ENCODE measurements around the gene HLA-DRA.
A peak's percentile ranks its signal among the peaks of the same experiment; 100 is the strongest.
"Not testable (repeated sequence)": the region's sequence is repeated elsewhere in the genome, so short reads cannot be mapped to it uniquely, and the experiment has no call there.

HLA-DRA gene

DNA sequence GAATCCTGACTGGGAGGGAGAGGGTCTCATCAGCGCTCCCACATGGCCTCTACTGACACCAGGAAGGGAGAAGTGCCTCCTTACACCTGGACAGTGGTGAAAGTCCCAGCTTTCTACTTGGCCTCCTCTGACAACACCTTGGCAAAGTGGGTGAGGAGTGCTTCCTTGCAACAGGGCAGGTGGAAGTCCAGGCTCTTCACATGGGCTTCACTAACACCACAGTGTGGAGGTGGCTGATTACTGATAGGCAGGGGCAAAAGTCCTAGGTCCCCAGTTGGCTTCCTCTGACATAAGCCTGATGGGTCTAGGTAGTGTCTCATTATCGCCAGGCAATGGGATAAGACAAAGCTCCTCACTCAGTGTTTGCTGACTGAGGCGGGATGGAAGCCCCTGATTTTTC, 9.5 kb upstream of the HLA-DRA start:
- DNase-seq (ENCODE audit: insufficient read length, low spot score) (no peak), FAIRE-seq (no peak)

DNA sequence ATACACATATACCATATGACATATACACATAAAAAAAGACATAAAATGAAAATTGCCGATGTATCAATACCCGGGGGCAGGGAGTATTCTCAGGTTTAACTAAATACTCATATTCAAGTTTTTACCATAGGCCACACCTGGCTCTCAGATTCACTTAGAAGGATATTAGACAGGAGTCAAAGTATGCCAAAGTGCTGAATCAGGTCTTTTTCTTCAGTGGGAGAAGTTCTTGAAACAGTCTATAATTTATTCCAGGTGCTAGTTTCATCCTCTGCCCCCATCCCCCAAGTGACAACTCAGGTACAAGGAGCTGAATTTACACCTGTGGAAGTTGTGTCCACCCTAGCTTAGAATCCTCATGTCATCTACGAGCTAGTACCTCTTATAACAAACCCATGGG, 8.5 kb upstream of the HLA-DRA start:
- FAIRE-seq (no peak), DNase-seq (ENCODE audit: insufficient read length, low spot score) (no peak)

DNA sequence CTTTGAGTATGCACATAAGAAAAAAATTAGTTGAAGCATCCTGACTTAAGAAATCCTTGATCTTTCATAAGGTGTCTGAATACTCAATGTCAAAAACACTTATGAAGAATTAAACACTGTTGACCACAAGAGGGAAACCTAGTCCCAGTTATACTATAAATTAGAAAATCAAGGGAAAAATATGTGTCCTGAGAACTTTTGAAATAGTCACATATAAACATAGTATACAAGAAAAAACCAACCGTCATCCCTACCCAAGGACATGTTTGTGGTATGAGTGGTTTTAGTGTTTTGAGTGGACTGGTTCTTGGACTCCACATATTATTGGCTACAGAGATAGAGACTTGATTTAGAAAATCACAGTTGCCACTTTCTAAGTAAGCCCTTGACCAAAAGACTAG, 7.6 kb upstream of the HLA-DRA start:
- FAIRE-seq (peak; percentile 37), DNase-seq (ENCODE audit: insufficient read length, low spot score) (no peak)

DNA sequence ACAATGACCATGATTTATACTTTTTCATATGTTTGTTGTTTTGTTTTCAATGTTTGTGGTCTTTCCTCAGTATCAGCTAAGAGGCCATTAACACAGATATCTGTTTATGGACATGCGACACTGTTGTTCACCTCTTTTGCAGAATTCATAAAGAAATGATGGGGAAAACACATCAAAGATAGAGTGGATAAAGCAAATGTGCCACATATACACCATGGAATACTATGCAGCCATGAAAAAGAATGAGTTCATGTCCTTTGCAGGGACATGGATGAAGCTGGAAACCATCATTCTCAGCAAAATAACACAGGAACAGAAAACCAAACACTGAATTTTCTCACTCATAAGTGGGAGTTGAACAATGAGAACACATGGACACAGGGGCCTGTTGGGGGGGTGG, 5.7 kb upstream of the HLA-DRA start:
- DNase-seq (ENCODE audit: insufficient read length, low spot score); FAIRE-seq: not testable (repeated sequence)

DNA sequence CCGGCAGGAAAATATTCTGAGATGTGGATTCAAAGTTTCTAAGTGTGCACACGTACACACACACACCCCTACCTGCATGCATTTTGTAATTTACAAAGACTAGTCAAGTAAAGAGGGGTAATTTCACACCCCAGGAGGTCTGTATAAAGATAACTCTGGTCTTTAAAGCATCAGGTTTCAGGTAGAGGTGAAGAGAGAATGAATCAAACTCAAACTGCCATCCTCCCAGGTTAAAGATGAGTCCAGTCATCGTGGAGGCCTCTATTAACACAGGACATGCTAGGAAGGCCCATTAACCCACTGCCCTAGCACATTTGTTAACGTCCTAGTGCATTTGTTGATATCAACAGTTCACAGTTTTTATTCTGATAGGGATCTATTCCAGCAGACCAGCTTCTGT, 3.5 kb upstream of the HLA-DRA start:
- no peak for FAIRE-seq

DNA sequence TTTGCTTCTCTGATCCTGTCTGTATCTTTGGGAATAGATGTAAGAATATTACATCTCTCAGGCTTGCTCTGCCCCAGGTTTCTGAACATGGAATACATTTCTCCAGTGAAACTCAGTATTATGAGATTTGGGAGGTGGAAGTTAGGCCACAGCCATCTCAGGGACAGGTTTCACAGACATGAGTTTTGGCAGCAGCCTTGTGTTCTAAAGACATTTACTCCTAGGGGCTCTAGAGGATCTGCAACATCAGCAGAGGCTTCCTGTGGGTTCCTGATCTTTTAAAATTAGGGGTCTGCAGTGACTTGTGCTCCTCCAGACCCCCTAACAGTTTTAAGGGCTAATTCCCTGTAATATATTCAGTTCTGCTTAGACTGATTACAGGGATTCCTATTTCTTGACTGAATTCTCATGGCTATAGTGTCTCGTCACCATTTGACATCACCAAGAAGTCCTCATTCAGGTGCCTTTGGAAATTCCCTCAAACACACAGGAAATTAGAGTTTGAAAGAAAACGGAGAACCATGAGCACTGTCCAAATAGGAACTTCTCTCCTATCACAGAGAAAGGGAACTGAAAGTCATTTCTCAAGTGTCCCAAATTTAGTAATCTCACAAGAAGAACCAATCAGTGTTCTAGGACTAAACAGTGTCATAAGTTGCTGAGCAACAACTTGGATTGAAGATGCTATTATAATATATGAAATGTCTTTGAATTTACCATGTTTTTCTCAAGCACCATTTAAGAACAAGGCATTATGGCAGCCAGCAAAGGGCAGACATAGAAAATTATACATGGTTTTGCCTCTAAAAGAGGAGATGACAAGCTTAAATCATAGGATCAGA, 2.5 kb upstream of the HLA-DRA start:
- FAIRE-seq (peak; percentile 98), DNase-seq (ENCODE audit: insufficient read length, low spot score) (peak; percentile 30)

More for the DNA sequence above, 3.5 kb upstream of the HLA-DRA start:
- DNase-seq (ENCODE audit: insufficient read length, low spot score) = no peak

DNA sequence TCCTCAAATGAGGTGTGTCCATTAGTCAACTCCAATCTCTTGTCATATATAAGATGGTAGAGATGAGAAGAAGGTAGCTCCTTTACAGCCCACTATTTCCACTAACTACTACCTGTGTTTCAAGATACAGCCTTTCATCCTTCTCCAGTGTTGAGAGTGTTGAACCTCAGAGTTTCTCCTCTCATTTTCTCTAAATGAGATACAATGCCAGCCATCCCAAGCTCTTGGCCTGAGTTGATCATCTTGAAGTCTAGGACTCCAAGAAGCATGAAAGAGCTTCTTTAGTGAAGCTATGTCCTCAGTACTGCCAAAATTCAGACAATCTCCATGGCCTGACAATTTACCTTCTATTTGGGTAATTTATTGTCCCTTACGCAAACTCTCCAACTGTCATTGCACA, 548 bp upstream of the HLA-DRA start:
- DNase-seq (ENCODE audit: insufficient read length, low spot score) (no peak), FAIRE-seq (no peak)

DNA sequence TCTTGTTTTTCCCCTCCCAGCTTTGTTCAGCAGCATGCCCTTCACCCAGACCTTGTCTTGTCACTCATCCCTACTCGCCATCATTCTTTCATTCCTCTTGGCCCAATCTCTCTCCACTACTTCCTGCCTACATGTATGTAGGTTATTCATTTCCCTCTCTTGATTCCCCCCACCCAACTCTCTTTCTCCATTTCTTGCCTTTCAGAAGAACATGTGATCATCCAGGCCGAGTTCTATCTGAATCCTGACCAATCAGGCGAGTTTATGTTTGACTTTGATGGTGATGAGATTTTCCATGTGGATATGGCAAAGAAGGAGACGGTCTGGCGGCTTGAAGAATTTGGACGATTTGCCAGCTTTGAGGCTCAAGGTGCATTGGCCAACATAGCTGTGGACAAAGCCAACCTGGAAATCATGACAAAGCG, 2.6 kb downstream of the HLA-DRA start:
- FAIRE-seq (peak; percentile 67), DNase-seq (ENCODE audit: insufficient read length, low spot score) (no peak)

DNA sequence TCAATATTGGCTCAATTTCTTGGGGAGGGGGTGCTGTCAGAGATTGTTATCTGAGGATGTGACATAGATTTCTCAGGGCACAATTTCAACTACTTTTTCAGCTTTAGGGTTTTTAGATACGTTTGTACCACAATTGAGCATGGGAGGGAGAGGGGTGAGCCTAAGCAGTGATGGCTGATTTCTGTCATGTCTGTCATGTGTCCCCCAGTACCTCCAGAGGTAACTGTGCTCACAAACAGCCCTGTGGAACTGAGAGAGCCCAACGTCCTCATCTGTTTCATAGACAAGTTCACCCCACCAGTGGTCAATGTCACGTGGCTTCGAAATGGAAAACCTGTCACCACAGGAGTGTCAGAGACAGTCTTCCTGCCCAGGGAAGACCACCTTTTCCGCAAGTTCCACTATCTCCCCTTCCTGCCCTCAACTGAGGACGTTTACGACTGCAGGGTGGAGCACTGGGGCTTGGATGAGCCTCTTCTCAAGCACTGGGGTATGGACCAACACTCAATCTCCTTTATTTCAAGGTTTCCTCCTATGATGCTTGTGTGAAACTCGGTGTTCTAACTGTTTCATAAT, 3.4 kb downstream of the HLA-DRA start:
- FAIRE-seq = peak; percentile 45
- DNase-seq (ENCODE audit: insufficient read length, low spot score) = no peak

DNA sequence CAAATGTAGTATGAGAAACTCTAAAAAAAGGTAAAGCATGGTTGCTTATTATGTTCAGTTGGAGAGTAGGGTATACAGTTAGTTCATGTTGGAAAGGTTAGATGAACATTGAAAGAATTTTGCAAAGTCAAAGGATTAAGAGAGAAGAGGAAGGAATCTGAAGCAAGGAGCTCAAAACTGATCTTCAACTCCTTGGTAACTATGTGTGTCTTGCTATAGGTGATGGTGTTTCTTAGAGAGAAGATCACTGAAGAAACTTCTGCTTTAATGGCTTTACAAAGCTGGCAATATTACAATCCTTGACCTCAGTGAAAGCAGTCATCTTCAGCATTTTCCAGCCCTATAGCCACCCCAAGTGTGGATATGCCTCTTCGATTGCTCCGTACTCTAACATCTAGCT, 4.7 kb downstream of the HLA-DRA start:
- FAIRE-seq (no peak), DNase-seq (ENCODE audit: insufficient read length, low spot score) (no peak)

DNA sequence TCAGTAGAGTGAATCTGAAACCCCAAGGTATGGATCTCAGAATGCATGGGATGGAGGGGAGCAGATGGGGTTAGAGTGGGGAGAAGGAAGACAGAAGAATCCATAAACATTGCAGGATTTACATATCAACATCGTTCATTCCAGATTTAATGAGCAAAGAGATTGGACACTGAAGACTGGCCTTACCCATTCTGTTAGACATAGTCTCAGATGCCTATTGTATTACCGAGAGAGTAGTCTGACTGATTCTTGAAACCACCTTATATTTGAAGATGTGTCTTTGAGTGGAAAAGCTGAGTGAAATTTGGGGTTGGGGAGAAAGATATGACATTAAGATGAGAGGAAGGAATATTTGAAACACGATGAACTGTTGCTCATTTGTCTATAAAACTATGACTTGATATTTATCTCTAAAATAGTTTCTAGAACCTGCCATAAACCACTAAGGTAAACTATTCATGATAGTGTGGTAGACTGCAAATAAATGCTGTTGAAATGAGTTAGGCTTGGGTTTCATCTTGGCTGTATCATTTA, 5.7 kb downstream of the HLA-DRA start:
- FAIRE-seq (no peak), DNase-seq (ENCODE audit: insufficient read length, low spot score) (no peak)

DNA sequence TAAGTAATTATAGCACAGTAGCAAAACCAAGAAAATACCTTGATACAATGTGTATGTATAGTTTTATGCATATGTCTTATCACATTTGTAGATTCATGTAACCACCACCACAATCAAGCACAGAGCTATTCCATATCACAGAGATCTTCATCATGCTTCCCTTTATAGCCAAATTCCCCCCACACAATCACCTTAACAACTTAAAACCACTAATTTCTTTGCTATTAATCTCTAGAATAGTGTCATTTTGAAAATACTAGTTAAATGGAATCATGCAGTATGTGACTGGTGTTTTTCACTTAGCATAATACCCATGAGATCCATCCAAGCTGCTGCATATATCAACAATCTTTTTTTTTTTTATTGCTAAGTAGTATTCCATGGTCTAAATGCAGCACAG, 8.2 kb downstream of the HLA-DRA start:
- DNase-seq (ENCODE audit: insufficient read length, low spot score) = no peak
- no peak for FAIRE-seq

DNA sequence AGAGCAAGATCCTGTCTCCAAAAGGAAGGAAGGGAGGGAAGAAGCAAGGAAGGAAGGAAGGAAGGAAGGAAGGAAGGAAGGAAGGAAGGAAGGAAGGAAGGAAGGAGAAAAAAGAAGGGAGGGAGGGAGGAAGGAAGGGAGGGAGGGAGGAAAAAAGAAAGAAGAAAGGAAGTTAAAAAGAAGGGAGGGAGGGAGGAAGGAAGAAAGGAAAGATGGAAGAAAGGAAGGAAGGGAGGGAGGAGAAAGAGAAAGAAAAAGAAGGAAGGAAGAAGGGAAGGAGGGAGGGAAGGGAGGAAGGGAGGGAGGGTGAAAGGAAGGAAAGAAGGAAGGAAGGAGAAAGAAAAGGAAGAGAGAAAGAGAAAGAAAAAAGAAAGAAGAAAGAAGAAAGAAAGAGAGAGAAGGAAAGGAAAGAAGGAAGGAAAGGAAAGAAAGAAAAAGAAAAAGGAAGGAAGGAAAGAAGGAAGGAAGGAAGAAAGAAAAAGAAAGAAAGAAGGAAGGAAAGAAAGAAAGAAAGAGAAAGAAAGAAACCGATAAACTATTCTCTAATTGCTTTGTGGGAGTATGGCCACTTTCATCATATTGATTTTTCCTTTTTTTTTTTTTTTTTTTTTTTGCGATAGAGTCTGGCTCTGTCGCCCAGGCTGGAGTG, 9.5 kb downstream of the HLA-DRA start:
- DNase-seq (ENCODE audit: insufficient read length, low spot score) (no peak), FAIRE-seq (no peak)

DNA sequence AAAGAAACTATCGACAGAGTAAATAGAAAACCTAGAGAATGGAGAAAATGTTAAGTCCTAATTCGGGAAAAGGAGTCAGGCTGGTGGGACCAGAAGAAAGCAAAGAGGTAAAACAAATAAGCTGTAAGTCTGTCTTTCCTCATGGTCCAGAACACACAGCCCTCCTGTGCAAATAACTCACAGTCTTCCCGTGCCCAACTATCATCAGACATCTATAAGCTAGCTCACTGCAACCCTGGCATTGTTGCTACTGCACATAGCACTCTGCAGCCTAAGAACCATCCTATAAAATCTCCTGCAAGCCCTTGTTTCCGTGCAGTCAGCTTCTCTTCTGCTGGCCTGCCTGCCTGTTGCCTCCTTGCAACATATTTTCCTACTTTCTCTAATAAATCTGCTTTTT, 17.4 kb downstream of the HLA-DRA start:
- no peak for FAIRE-seq
- no peak for DNase-seq (ENCODE audit: insufficient read length, low spot score)

DNA sequence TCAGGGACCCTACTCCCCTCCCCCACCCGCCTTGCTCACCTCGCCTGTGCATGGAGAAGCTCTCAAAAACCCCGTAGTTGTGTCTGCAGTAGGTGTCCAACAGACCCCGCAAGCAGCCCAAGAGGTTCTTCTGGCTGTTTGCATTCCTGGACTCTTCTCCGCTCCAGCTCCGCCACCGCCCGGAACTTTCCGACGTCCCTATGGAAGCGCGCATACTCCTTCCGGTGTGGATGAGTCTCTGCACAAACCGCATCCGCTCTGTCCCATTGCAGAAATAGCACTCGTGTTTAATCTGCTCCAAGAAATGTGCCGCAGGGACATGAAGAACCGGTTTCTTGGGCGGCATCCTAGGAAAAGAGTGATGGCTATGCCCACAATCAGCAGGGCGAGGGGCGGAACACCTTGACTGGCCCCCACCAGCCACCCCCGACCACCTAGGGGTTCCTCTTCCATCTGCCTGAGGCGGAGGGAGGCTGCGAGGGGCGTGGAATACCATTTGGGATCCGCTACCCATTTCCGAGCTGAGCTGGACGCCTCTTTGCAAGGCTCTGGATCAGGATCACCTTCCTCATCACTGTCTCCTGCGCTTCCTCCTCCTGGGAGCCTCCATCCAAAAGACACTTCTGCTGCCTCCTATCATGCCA, 20.2 kb downstream of the HLA-DRA start:
- DNase-seq (ENCODE audit: insufficient read length, low spot score) (no peak), FAIRE-seq (no peak)

DNA sequence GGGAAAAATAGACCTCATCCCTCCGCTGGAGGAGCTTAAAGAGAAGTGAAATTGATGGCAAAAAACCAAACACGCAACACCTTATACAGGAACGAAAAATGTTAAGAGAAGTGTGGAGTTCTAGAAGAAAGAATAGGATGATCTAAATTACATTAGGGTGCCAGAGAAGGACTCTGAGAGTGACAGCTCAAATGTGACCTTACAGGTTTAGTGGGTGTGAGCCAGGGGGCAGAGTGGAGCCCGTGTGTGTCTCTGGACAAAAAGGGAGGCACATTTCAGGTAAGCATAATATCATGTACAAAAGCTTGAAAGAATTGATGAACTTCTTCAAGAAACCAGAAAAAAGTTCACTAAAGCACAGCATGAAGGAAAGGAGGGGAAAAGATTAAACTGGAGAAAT, 20.8 kb downstream of the HLA-DRA start:
- DNase-seq (ENCODE audit: insufficient read length, low spot score) = no peak
- FAIRE-seq = no peak

DNA sequence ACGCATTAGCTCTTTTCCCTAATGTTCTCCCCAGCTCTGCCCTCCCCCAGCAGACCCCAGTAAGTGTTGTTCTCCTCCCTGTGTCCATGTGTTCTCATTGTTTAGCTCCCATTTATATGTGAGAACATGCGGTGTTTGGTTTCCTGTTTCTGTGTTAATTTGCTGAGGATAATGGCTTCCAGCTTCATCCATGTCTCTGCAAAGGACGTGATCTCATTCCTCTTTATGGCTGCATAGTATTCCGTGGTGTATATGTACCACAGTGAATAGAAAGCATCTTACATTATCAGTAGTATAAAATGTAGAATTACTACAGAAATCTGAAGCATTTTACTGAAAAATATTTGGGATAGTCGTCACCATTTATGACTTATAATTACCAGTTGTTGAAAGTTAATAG, 21.8 kb downstream of the HLA-DRA start:
- DNase-seq (ENCODE audit: insufficient read length, low spot score) (no peak), FAIRE-seq (no peak)

DNA sequence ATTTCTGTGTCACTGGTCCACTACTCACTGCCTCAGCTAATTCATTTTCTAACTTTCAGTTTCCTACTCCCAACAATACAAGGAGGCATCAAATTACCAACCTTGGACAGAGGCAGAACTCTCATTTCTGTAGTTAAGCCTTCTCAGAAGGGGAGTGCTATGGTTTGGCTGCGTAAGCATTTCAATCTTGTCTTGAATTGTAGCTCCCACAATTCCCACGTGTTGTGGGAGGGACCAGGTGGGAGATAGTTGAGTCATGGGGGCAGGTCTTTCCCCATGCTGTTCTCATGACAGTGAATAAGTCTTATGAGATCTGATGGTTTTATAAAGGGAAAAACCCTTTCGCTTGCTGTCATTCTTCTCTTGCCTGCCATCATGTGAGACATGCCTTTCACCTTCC, 22.9 kb downstream of the HLA-DRA start:
- DNase-seq (ENCODE audit: insufficient read length, low spot score) (no peak), FAIRE-seq (peak; percentile 82)

DNA sequence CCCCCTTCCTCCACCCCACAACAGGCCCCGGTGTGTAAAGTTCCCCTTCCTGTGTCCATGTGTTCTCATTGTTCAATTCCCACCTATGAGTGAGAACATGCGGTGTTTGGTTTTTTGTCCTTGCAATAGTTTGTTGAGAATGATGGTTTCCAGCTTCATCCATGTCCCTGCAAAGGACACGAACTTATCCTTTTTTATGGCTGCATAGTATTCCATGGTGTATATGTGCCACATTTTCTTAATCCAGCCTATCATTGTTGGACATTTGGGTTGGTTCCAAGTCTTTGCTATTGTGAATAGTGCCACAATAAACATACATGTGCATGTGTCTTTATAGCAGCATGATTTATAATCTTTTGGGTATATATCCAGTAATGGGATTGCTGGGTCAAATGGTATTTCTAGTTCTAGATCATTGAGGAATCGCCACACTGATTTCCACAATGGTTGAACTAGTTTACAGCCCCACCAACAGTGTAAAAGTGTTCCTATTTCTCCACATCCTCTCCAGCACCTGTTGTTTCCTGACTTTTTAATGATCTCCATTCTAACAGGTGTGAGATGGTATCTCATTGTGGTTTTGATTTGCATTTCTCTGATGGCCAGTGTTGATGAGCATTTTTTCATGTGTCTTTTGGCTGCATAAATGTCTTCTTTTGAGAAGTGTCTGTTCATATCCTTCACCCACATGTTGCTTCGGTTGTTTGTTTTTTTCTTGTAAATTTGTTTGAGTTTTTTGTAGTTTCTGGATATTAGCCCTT, 28.2 kb downstream of the HLA-DRA start:
- not testable (repeated sequence) for FAIRE-seq; DNase-seq (ENCODE audit: insufficient read length, low spot score)

DNA sequence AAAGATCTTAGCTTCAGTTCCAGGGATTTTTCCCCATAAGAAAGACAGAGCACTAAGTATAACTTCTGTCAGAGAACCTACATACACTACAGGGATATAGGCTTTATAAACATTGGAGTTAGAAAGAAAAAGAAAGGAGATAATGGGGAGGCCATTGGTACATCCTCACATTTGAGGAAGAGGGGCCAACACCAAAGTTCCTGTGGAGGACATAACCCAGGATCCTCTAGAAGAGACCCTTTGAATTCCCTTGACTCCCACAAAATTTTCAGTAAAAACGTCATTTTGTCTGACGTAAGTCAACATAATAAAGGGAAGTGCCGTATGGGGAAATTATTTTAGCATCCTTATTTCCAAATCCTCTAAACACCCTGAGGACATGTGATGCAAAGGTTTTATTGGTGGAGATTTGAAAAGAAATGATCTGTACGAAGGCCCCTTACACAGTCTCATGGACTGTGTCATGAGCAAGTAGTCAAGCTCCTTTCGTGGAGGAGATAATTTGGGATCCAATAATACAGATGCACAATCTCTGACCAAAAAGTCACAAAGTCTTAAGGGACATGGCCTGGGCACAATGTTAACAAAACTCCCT, 33.2 kb downstream of the HLA-DRA start:
- FAIRE-seq = no peak
- no peak for DNase-seq (ENCODE audit: insufficient read length, low spot score)

Data from GM19239 (cell line).